Measurements from ENCODE around the gene CRYZ.

CRYZ gene

DNA sequence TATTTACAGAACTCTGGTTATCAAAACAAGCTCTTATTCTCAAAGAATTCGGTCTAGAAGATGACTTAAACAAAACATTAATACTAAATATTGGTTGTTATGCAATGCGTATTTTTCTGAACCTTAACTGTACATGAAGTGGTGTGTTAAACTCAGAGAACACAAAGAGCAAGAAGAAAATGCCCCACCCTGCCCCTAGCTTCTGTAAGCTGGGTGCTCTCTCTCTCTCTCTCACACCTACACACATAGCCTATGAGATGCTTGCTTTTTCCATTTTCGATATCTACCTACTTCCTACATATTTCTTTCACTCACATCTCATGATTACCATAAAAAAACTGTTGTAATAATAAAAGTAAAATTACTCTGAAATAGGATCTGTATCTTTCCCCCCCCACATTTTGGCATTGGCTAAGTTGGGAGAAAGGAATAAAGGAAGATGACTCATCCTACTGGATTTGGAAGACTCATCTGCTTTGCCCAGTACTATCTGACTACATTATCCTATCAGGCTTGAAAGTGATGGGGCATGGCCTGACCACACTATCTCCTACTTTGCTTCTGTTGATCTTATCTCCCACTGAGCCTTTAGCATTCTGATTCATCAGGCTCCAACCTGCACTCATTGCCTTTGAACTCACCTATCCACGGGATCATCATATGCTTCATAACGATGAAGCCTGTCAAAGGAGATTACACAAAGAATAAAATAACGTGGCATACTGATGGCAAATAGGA lies 2.9 kb downstream of the CRYZ start:
- DNase-seq (ENCODE audit: low spot score): no peak

DNA sequence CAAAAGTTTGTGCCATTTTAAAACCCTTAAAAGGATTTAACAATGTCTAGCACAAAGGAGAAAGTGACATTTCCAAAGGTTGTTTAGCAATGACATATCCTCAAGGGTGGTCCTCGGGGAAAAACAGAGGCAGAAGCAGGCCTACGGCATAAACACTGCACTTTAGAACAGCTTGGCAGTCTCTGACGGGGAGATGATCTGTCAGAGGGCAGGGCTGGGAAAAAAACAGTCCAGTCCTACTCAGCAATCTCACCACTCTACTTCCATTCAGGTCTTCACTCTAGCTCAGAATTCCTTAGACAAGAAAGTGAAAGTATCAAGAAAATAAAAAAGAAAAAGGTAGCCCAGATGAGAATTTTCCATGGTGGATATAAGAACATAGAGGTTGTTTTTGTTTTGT lies 4.1 kb downstream of the CRYZ start:
- DNase-seq (ENCODE audit: low spot score): no peak

DNA sequence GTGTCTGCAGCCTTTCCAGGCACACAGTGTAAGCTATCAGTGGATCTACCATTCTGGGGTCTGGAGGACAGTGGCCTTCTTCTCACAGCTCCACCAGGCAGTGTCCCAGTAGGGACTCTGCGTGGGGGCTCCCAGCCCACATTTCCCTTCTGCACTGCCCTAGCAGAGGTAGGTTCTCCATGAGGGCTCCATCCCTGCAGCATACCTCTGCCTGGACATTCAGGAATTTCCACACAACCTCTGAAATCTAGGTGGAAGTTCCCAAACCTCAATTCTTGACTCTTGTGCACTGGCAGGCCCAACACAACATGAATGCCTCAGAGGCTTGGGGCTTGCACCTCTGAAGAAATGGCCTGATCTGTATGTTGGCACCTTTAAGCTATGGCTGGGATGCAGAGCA lies 6.8 kb downstream of the CRYZ start:
- DNase-seq (ENCODE audit: low spot score): no peak

DNA sequence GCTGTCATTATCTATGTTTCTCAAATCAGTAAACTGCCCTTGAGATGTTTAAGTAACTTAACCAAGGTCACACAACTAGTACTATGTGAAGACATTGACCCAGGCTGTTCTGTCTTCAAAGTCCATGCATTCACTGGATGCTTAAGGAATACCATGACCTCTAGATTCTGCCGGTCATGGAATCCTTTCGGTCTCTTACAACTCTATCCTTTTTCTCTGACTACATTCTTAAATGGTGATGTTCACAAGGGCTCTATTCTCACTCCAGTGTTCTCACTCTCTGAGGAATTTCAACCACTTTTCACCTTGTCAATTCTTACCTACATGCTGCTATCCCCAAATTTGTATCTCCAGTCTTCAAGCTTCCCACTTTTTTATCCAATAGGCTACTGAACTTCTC lies 15.2 kb downstream of the CRYZ start:
- DNase-seq (ENCODE audit: low spot score): no peak

DNA sequence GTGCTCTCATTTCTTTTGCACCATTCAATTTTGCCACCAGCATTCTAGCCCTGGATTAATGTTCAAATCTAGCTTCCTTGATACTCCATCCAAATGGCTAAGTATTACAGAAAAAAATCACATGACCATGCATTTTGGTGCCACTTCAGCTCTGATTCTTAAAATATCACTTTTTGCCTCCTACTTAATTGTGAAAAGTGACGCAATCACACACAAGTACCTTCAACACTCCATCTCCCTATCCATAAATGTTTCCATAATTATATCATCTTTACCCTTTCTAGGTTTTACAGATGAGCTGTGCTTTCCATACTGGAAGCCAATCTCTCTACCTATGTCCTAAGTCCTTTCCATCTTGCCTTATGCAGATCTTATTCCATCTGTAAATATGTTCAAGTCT lies 16.0 kb downstream of the CRYZ start:
- no peak for DNase-seq (ENCODE audit: low spot score)

DNA sequence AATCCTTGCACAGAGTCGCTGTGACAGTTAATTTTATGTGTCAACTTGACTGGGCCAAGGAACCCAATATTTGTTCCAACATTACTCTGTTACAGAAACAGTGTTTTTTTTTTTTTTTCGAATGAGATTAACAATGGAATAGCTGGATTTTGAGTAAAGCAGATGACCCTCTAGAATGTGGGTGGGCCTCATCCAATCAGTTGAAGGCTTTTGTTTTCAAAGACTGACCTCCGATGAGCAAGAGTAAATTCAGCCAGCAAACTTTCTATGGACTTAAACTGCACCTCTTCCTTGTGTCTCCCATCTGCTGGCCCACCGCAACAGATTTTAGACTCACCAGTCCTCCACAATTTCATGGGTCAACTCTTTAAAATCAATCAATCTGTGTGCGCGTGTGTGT lies 17.0 kb downstream of the CRYZ start:
- DNase-seq (ENCODE audit: low spot score): no peak

DNA sequence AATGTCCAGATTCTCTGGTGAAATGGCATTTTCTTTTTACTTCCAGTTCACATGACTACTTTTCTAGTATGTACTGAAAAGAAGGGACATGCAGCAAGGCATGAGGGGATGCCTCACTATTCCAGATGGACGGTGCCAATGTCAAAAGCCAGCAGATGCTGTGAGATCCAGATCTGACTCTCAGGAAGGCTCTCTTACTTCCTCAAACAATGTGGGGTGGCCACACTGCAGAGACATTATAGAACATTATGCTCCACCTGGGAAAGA lies 17.7 kb downstream of the CRYZ start:
- DNase-seq (ENCODE audit: low spot score): no peak

DNA sequence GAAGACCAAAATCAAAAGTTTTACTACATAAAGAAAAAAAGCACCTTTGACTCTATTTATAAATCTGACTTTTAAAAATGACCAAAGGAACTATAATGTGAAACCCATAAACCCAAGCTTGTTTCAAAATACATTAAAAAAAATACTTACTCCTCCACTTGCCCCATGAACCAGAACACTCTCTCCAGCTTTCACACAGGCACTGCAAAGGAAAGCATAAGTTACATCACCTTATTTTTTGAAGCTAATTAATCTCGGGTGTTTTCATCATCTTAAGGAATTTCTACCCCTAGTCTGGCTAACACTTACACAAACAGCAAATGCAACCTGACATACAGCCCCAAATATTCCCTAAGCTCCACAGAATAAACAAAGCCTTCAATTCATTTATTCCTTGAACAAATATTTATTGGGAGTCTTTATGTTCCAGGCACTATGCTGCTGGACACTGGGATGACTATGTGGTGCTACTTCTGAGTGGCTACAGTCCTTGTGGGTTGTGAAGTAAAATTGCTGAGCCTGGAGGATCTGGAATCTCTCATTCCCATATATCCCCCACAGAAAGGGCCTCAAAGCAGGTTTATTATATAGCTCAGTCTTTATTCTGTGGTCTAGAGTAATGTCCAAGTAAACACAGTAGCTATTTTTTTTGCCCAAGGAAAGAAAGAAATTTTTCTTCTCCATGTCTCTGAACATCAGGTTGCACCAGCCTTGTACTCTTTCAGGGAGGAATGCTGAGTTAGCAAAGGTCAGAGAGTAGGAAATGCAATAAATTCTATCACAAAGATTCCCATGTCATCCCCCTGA lies 18.2 kb downstream of the CRYZ start:
- DNase-seq (ENCODE audit: low spot score): no peak

DNA sequence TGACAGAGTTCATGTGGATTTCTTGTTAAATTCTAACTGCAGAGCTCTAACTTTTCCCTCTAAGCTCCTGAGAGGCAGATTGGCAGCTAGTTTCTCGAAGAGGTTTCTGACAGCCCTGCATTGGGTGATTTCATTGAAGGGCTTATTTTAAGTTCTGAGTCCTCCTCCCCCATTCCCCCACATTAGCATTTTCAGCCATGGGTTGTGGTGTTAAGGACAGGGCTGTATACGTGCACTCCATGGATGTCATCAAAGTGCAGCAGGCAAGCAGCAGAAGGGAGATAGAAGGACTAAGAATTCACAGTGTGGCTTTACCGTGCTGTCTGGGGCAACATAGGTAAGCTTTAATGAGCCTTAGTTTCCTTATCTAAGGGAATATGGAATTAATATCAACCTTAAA lies 19.0 kb downstream of the CRYZ start:
- DNase-seq (ENCODE audit: low spot score): no peak

DNA sequence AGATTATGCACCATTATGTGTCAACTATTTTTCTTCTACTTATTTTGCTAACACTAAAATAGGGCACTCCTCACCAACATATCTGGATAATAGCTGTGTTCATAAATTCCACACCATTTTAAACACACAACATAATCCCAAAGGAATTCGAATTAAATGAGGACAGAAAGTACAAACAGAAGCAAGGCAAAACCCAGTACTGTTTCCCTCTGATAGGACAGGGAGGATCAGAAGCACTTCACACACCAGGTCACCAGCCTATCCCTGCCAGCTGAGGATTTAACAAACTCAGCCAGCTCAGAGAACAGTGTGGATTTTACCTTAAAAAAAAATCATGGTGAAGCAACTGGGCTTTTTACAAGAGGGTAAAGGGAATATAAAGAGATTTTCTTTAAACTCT lies 20.0 kb downstream of the CRYZ start:
- no peak for DNase-seq (ENCODE audit: low spot score)

DNA sequence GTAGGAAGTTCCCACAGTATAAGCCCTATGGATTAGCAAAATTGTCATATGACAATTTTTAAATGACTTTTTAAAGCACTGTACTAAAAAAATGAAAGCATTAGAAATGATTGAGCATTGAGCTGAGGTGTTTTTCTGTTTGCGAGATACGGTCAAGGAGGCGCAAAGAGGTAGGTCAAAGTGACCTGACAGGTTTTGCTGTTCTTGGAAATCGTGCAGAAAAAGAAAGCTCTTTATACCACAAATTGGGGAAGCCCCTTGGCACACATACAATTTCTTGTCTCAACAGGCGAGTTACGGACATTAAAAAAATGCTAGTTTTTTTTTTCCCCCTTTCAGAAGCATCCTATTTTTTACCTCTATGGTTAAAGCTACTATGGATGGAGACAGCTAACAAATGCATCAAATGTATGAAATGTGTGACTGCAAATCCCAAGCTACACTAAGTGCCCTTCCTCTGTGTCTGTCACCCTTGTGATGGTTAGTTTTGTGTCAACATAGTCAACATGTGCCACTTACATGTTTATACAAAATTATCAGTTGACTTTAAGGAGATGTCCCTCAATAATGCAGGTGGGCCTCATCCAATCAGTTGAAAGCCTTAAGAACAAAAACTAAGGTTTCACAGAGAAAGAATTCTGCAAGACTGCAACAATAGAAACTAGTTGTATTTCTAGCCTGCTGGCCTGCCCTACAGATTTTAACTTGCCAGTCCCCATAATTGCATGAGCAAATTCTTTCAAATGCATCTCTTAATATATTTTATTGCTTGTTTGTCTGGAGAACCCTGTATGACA lies 29.3 kb downstream of the CRYZ start:
- no peak for DNase-seq (ENCODE audit: low spot score)

DNA sequence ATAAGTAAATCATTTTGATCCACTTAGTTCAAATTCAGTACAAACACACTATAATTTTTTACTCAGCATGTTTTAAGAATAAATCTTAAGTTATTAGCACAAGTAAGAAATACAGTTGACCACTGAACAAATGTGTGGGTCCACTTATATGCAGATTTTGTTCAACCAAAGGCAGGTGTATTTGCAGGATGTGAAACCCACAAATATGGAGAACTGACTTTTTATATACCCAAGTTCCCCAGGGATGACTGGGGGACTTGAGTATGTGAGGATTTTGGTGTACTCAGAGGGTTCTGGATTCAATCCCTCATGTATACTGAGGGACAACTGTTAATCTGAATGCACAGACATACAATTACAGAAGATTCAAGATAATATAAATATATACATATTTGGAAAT lies 33.5 kb downstream of the CRYZ start:
- no peak for DNase-seq (ENCODE audit: low spot score)

DNA sequence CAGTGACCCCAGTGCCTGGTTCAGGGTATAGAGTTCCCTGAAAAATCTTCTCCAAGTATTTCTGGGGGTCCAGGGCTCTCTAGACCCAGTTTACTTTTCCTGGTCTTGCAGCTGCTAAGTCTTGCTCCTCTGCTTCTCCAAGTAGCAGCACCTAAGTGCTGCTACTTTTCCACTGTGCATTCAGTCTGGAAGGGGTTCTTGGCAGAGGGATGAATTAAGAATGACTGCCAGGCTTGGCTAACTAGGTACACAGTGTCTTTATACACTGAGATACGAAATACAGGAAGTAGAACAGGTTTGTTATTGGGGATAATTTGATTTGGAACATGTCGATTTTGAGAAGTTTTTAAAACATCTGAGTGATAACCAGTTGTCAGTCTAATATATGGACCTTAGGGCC lies 35.0 kb downstream of the CRYZ start:
- no peak for DNase-seq (ENCODE audit: low spot score)

DNA sequence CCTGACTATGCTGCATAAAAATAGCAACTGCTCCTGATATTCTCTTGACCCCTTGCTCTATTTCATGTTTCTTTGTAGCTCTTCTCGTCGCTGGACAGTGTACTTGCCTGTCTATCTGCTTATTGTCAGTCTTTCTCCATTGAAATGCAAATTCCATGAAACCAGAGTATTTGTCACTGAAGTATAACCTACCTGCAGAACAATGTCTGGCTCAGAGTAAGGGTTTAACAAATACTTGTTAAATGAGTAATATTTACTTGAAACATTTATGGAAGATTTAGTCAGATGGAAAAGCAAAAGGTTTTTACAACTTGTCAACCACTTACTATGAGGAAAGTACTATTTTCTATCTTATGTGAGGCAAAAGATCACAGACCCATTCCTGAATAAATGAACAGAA lies 39.4 kb downstream of the CRYZ start:
- DNase-seq (ENCODE audit: low spot score): no peak

DNA sequence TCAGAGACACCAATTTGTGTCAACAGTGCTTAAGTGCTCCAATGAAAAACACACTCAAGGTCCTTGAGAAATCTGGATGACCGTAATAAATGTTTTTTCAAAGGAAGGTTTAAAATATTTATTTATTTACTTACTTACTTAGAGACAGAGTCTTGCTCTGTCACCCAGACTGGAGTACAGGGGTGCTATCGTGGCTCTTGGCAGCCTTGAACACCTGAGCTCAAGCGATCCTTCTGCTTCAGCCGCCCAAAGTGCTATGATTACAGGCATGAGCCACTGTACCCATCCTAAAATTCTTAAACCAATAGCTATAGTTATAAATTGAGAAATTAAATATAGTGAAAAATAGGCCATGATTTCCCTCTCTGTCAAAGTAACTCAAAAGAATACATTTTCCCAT lies 41.9 kb downstream of the CRYZ start:
- no peak for DNase-seq (ENCODE audit: low spot score)

DNA sequence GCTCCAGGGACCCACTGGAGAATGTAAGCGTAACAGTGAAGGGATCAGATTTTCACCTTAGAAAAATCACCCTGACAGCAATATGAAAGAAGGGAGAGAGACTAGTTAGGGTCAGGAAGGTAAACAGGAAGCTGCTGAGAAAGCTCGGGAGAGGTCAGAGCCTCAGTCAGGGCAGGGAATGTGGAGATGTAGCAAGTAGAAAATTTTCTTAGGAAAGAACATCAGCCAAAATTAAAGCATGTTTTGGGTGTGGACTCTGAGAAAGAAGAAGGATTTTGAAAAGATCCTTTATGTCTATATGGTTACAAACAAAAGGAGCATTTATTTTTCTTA lies 42.5 kb downstream of the CRYZ start:
- DNase-seq (ENCODE audit: low spot score): no peak

DNA sequence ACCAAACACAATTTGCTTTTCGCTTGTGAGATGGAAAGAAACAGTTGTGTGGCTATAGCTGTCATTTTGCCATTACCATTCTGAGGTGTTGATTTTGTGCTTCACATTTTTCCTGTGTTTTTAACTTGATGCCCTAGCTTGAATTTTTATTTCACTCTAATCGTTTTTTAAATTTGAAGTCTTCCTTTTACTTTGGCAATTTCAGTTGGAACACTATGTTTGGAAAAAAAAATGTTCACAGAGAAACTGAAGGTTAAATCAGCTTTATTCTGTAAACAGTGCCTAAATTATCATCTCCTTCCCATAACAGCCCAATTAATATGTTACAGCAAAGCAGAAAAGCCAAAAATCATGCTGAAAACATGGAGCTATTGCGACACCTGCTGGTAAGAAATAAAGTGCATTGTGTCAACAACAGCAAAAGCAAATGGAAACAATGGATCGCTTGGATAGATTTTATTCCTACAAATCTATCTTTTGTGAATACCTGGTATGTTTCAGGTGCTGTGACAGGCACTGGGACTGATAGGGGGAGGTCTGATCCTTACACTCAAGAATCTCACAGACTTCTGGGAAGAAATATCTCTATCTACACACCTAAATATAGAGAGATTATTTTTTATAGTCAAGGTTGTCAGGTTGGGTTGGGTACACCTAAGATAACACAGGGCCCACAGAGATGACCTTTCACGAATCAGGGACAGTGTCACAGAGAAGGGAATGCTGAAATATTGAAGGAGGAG lies 43.1 kb downstream of the CRYZ start:
- DNase-seq (ENCODE audit: low spot score): peak; percentile 40

DNA sequence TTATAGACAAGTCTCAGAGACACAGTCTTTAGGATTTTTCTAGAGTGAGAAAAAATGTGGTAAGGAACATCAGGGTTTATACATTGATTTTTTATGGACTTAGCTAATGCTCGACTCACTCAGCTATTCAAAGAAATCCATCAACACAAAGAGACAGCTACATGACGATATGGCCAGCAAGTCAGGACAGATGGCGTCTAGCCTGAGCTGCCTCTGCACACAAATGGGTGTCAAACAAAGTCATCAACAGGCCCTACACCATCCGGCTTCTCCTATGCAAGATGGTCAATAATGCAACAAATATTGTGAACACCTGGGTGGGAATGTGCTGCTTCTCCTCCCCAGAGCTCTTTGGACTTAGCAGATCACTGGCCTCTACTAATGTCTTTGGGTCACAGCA lies 45.9 kb downstream of the CRYZ start:
- DNase-seq (ENCODE audit: low spot score): no peak

DNA sequence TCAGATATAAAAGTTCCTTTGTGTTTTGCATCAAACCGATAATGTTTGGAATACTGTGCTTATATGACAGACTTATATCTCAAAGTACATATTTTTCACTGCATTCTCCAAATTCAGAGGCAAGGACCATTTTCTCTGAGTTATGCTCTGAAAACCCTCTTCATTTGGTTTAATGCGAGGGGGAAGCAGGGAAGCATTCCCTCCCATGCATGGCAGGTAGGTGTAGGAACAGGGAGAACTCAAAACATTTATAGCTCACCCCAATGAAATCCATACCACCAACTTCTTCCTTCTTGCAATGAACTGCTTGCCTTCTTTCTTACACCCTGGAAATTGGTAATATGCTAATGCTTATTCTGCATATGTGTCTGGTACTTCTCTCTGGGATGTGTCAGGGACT lies 48.5 kb downstream of the CRYZ start:
- DNase-seq (ENCODE audit: low spot score): no peak

DNA sequence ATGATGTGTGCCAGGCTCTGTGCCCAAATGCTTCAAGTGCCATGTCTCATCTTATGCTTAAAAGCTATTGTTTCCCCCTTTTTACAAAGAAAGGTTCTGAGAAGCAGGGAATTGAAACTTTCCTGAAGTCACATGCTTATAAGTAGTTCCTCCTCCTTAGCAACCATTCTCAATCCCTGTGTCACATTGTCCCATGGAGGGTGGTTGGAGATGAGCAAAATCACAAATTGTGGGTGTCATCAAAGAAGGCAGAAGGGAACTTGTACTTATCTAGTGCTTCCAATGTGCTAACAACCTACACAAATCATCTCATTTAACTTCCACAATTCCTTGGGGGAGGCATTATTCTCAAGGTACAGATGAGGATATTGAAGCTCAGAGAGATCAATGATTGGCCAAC lies 49.2 kb downstream of the CRYZ start:
- DNase-seq (ENCODE audit: low spot score): no peak

DNA sequence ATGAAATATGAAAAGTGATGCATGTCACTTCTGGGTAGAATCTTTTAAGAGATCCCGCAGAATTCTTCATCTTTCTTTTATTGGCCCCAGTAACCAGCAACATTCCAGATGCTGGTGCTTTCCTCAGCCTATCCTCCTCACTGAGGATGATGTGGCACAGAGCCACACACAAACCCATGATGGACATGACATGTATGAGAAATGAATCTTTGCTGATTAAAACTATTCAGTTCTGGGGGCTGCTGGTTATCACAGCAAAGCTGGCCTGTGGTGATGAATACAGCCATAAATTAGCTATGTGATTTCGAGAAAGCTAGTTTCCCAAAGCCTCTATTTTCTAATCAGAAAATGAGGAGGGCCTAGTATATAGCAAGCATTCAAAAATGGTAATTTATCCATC lies 51.0 kb downstream of the CRYZ start:
- DNase-seq (ENCODE audit: low spot score): no peak

DNA sequence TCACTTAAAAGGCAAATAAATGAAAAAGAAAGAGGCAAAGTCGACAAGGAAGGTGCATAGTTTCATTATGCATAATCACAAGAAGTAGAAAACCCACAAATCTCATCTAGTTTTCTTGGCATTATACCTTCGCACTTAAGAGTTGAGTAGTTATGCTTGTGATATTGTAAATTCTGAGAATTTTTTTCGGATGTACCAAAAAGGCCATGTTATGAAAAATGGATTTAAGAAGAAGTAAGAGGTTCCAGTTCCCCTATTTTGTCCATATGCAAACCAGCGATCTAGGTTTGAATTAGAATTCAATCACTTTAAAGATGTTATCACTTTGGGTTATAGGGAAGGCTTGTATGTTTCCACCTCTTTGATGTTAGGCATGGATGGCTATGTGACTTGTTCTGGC lies 51.4 kb downstream of the CRYZ start:
- DNase-seq (ENCODE audit: low spot score): no peak

DNA sequence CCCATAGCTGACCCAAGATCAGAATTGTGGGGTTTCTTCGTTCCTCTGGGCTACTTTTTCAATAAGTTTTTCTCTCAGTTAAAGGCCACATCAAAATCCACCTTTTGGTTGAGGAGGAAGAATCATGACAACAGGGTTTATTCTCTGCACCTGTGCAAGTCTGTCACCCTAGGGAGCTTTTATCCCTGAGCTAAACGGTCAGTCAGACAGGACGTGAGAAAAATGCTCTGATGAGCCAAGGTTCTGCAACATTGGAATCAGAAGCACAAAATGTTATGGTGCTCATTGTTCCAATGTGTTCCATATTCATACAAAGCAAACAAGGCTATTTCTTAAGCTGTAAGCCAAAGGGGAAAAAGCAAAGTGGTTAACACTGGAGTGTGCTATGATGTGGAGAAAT lies 51.8 kb downstream of the CRYZ start:
- no peak for DNase-seq (ENCODE audit: low spot score)
